ENCODE measurements around the gene REEP6.

REEP6 gene

GRCh38 chr19:1447504-1447903, 43.5 kb upstream of the REEP6 start:
- DNase-seq (ENCODE audit: low read depth): no peak
- no peak for TF ChIP-seq CTCF (IDR thresholded peaks at IDR 0.05; ENCODE audit: low read depth, low read length, missing control alignments)
- in situ Hi-C loops (cut with HindIII; ENCODE audit: low sequenced_read_pairs): no loop called here
- no peak overlapping the region for H3K4me3 ChIP-seq (ENCODE audit: low read depth, low read length)

- in situ Hi-C loops (cut with HindIII; ENCODE audit: low sequenced_read_pairs): no loop called here
- no peak for DNase-seq (ENCODE audit: low read depth)
- TF ChIP-seq CTCF (IDR thresholded peaks at IDR 0.05; ENCODE audit: low read depth, low read length, missing control alignments): no peak
- no peak overlapping the region for H3K4me3 ChIP-seq (ENCODE audit: low read depth, low read length)
These were observed 43.0 kb upstream of the REEP6 start for GRCh38 chr19:1447944-1448343.

DNA sequence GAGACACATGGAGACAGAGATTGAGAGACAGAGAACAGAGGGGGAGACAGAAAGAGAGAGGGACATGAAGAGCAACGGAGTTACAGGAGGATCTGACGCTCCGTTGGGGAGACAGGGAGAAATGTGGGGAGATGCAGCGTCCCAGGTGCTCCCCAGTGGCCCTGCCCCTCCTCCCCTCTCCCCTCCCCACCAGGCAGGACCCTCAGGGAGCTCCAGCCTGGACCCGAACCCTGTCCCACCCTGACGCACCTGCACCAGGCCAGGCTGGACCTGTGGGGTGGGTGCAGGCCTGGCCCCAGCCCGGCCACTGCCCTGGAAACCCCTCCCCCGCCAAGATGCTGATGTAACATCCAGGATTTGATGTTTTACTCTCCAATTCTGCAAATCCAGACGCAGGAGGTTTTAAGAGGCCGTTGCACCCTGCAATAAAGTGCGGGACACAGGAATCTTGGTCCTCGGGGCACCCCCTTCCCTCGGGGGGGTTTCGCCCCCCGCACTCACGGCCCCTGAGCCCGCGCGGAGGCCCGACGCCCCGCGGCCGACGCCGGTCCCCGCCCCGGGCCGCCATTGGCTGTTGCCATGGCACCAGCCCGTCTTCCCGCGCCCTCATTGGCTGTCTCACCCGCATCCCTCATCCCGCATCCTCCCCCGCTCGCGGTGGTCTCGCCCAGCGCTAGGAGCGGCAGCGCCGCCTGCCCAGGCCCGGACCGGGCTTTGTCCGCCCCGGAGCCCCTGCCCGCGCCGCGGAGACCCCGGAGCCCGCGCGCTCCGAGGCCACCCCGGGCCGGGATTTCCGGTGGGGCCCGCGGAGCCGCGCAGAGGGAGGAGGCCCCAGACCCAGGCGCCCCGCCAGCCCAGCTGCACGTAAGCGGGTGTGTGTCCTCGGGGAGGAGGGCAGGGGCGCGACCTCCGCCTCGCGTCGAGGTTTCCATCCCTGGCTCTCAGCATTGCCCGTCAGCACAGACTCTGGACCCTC, 41.2 kb upstream of the REEP6 start, which contains the start of gene APC2:
APC2 (plus strand) TSS at position 655 of the 976 bp plus-strand sequence. CDS start 2,881 bp downstream, outside the sequence.
- in situ Hi-C loops (cut with HindIII; ENCODE audit: low sequenced_read_pairs): no loop called here
- no peak for DNase-seq (ENCODE audit: low read depth)
- no peak for TF ChIP-seq CTCF (IDR thresholded peaks at IDR 0.05; ENCODE audit: low read depth, low read length, missing control alignments)
- no peak within 1 kb of the TSS for H3K4me3 ChIP-seq (ENCODE audit: low read depth, low read length)

GRCh38 chr19:1450735-1451731, 39.9 kb upstream of the REEP6 start:
- TF ChIP-seq CTCF (IDR thresholded peaks at IDR 0.05; ENCODE audit: low read depth, low read length, missing control alignments): no peak
- H3K4me3 ChIP-seq (ENCODE audit: low read depth, low read length): no peak overlapping the region
- in situ Hi-C loops (cut with HindIII; ENCODE audit: low sequenced_read_pairs): no loop called here
- DNase-seq (ENCODE audit: low read depth): no peak

DNA sequence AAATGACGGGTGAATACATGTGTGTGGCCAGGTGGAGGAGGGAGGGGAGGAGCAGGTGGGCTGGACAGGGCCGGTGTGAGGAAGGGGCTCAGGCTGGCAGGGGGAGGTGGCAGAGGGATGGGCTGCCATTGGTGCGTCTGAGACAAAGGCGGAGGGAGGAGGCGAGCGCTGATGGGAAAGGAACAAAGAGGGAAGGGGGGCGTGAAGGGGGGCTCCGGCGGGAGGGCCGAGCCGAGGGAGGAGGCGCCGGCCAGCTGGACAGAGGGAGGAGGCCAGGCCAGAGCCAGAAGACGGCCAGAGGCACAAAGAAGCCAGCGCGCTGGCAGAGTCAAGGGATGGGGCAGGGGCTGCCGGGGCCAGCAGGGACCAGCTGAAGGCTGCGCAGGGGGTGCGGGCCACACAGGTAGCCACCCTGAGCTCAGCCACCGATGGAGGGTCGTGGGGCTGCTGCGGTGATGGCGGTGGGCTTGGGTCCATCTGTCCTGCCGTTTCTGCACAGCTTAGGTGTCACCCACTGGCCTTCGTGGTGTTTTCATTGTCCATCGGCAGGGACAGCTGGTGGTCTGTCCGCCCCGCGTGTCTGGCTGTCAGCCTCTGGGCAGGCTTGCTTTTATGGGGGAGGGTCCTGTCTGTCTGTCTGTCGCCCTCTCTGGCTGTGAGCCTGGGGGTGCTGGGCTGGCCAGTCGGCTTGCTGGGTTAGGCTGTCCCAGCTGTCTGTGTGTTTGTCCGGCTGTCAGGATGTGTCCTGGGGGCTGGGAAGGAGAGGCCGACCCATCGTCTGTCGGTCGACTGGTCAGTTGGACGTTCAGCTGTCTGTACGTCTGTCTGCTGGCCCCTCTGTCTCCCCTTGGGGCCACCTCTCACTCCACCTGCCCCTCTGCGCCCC, 38.8 kb upstream of the REEP6 start:
- no peak overlapping the region for H3K4me3 ChIP-seq (ENCODE audit: low read depth, low read length)
- in situ Hi-C loops (cut with HindIII; ENCODE audit: low sequenced_read_pairs): no loop called here
- TF ChIP-seq CTCF (IDR thresholded peaks at IDR 0.05; ENCODE audit: low read depth, low read length, missing control alignments): no peak
- no peak for DNase-seq (ENCODE audit: low read depth)

Data from astrocyte of the cerebellum (primary cell).